Liver (tissue), 9 donors: Measurements from ENCODE around the gene PITPNM2. TPM values are rescaled to one million over a fixed set of nuclear protein-coding genes. Genes with fewer than 3 reads are reported as not detected.

Experiments used
- DNase-seq: peaks from one replicate; pipeline ENCODE4 v3.0.0-alpha.2; 2017; ENCODE audit warnings: low spot score
- H3K27ac ChIP-seq, 2 donors: one replicate each; pipeline ENCODE4 v1.7.0; 2013; ENCODE audit warnings: inconsistent platforms in 2 of 2, low read length in 2 of 2, control low read depth in 1 of 2, low read depth in 1 of 2, mild to moderate bottlenecking in 1 of 2
- H3K27me3 ChIP-seq, 4 donors: one replicate each; pipeline versions ENCODE4 v1.6.1 to v1.7.0; 2013; ENCODE audit warnings: low read length in 3 of 4, inconsistent platforms in 1 of 4, mild to moderate bottlenecking in 1 of 4, moderate library complexity in 1 of 4; ENCODE audit not compliant: control insufficient read depth in 4 of 4, insufficient read depth in 4 of 4
- H3K36me3 ChIP-seq, 4 donors: one replicate each; pipeline versions ENCODE4 v1.6.1 to v1.7.0; 2013; ENCODE audit warnings: low read length in 3 of 4, mild to moderate bottlenecking in 3 of 4, low read depth in 1 of 4, moderate library complexity in 1 of 4; ENCODE audit not compliant: control insufficient read depth in 4 of 4, insufficient read depth in 3 of 4
- H3K4me1 ChIP-seq, 4 donors: one replicate each; pipeline versions ENCODE4 v1.6.1 to v1.7.0; 2013; ENCODE audit warnings: low read length in 3 of 4, mild to moderate bottlenecking in 3 of 4, moderate library complexity in 1 of 4; ENCODE audit not compliant: control insufficient read depth in 4 of 4, insufficient read depth in 4 of 4
- H3K4me3 ChIP-seq, 3 donors: one replicate each; pipeline versions ENCODE4 v1.6.1 to v1.7.0; 2013; ENCODE audit warnings: low read length in 3 of 3, control low read depth in 1 of 3, low read depth in 1 of 3, mild to moderate bottlenecking in 1 of 3
- H3K9ac ChIP-seq, 2 donors: one replicate each; pipeline ENCODE4 v1.7.0; 2013; ENCODE audit warnings: low read length in 2 of 2, mild to moderate bottlenecking in 2 of 2, moderate library complexity in 2 of 2, control low read depth in 1 of 2, low read depth in 1 of 2
- H3K9me3 ChIP-seq, 4 donors: one replicate each; pipeline versions ENCODE4 v1.6.1 to v1.7.0; 2013; ENCODE audit warnings: low read length in 3 of 4; ENCODE audit not compliant: control insufficient read depth in 4 of 4
- ATF3 ChIP-seq: IDR thresholded peaks from 2 replicates; pipeline ENCODE4 v1.6.1; 2016; ENCODE audit warnings: antibody characterized with exemption
- CTCF ChIP-seq: fragments of 150-350 bp; IDR thresholded peaks from 2 replicates; pipeline ENCODE4 v1.5.1; 2017; ENCODE audit warnings: improper control_type of control experiment, low read depth, low read length; ENCODE audit not compliant: missing input control
- EGR1 ChIP-seq, 2 donors: IDR thresholded peaks; 2 replicates each; pipeline ENCODE4 v1.6.1; 2016 to 2018; ENCODE audit warnings: antibody characterized with exemption in 2 of 2, low read depth in 2 of 2
- FOXA1 ChIP-seq: IDR thresholded peaks from 2 replicates; pipeline ENCODE4 v1.6.1; 2016; ENCODE audit warnings: antibody characterized with exemption
- GABPA ChIP-seq, 2 donors: IDR thresholded peaks in 1 of 2; conservative IDR thresholded peaks in 1 of 2; 2 replicates each; pipeline ENCODE4 v1.6.1; 2016; ENCODE audit warnings: antibody characterized with exemption in 2 of 2, mild to moderate bottlenecking in 1 of 2, moderate library complexity in 1 of 2
- HNF4A ChIP-seq, 2 donors: conservative IDR thresholded peaks; 2 replicates each; pipeline ENCODE4 v1.6.1; 2016; ENCODE audit warnings: antibody characterized with exemption in 2 of 2, mild to moderate bottlenecking in 2 of 2
- HNF4G ChIP-seq: IDR thresholded peaks from 2 replicates; pipeline ENCODE4 v1.6.1; 2016; ENCODE audit warnings: antibody characterized with exemption
- JUND ChIP-seq, 2 donors: IDR thresholded peaks; 2 replicates each; pipeline ENCODE4 v1.6.1; 2016; ENCODE audit warnings: antibody characterized with exemption in 2 of 2
- MAX ChIP-seq: IDR thresholded peaks from 2 replicates; pipeline ENCODE4 v1.6.1; 2016; ENCODE audit warnings: antibody characterized with exemption
- RAD21 ChIP-seq, 2 donors: IDR thresholded peaks; 2 replicates each; pipeline ENCODE4 v1.6.1; 2016; ENCODE audit warnings: antibody characterized with exemption in 2 of 2, mild to moderate bottlenecking in 2 of 2
- RXRA ChIP-seq, 2 donors: IDR thresholded peaks; 2 replicates each; pipeline ENCODE4 v1.6.1; 2017 to 2018; ENCODE audit warnings: antibody characterized with exemption in 2 of 2, mild to moderate bottlenecking in 1 of 2
- TAF1 ChIP-seq: conservative IDR thresholded peaks from 2 replicates; pipeline ENCODE4 v1.6.1; 2016; ENCODE audit warnings: antibody characterized with exemption, mild to moderate bottlenecking
- YY1 ChIP-seq: IDR thresholded peaks from 2 replicates; pipeline ENCODE4 v1.6.1; 2016; ENCODE audit warnings: antibody characterized with exemption, mild to moderate bottlenecking
- ZBTB33 ChIP-seq: IDR thresholded peaks from 2 replicates; pipeline ENCODE4 v1.6.1; 2016; ENCODE audit warnings: antibody characterized with exemption
- WGBS: extraction: QIAGEN DNeasy Blood & Tissue Kit; methylation state at CpG from one replicate; pipeline ENCODE4 v1.1.7; 2013; 5-methylcytosine and 5-hydroxymethylcytosine counted together
- polyA plus RNA-seq, 2 donors: library from polyadenylated mRNA; stranded (reverse) in 1 of 2; unstranded in 1 of 2; fragments of 200-250 nt in 1 of 2; fragments of >200 nt in 1 of 2; fragmentation: Nextera tagmentation in 1 of 2; extraction: Ambion mirVana in 1 of 2; gene quantifications; one replicate each; pipeline versions ENCODE4 v1.2.1 to v1.2.3, GENCODE V29; 2013 to 2015
- total RNA-seq, 2 donors: library from RNA; depleted of rRNA; stranded (reverse); fragments of >200 nt; gene quantifications; one replicate each; pipeline ENCODE4 v1.2.3, GENCODE V29; 2014
- donor health status: healthy.
- donor health status: healthy.
- donor health status: healthy.
- donor health status: healthy.
- donor health status: healthy.

PITPNM2 gene
- total and polyA plus RNA-seq, 4 donors, result 1.3 to 28.4 (median 5.1) TPM

GRCh38 chr12:123134826-123135225 is 16.1 kb downstream of the PITPNM2 start:
- TF ChIP-seq YY1, result no peak
- TF ChIP-seq ZBTB33, result no peak
- TF ChIP-seq JUND (IDR thresholded peaks at IDR 0.05), result no peak
- TF ChIP-seq HNF4G, result no peak
- DNase-seq, result no peak
- H3K36me3 ChIP-seq, result no peaks in the 10 kb centered on the region
- 92% methylated on average over 6 of the region's 6 CpGs for WGBS
- H3K9me3 ChIP-seq, result no peaks in the 10 kb centered on the region
- H3K27me3 ChIP-seq, result no peaks in the 10 kb centered on the region
- H3K4me1 ChIP-seq, result peaks cover 3 to 14% (median 6%) of the 10 kb centered on the region in 4 donors
- H3K4me3 ChIP-seq, result no peak overlapping the region
- H3K27ac ChIP-seq, result no peak overlapping the region
- no peak overlapping the region for H3K9ac ChIP-seq

GRCh38 chr12:123134271-123134671 is 16.6 kb downstream of the PITPNM2 start:
- Histone ChIP-seq H3K27me3 (no peaks in the 10 kb centered on the region), H3K9me3 (no peaks in the 10 kb centered on the region), H3K27ac (no peak overlapping the region), H3K36me3 (no peaks in the 10 kb centered on the region), H3K4me3 (no peak overlapping the region), H3K9ac (no peak overlapping the region), H3K4me1 (peaks cover 3 to 13% (median 6%) of the 10 kb centered on the region in 4 donors)
- WGBS, result 97% methylated on average over 9 of the region's 9 CpGs
- no peak for DNase-seq
- TF ChIP-seq CTCF (no peak), HNF4A (conservative IDR thresholded peaks at IDR 0.05) (no peak), MAX (no peak), FOXA1 (no peak), ATF3 (no peak), RXRA (IDR thresholded peaks at IDR 0.05) (no peak), EGR1 (IDR thresholded peaks at IDR 0.05; ENCODE audit: low read depth in 2 of 2) (no peak), JUND (IDR thresholded peaks at IDR 0.05) (no peak), GABPA (IDR thresholded peaks at IDR 0.05 in 1 of 2, conservative IDR thresholded peaks at IDR 0.05 in 1 of 2) (no peak), ZBTB33 (no peak), HNF4G (no peak), RAD21 (IDR thresholded peaks at IDR 0.05) (no peak), TAF1 (no peak), YY1 (no peak)
